HG03196 (cell line): ENCODE results near the gene CHRNA5.

Experiments used
- ATAC-seq: cut with Tn5 transposase; IDR thresholded peaks from one replicate; pipeline ENCODE4 v1.9.1; 2021; ENCODE audit not compliant: unreplicated experiment

The CHRNA5 gene

DNA sequence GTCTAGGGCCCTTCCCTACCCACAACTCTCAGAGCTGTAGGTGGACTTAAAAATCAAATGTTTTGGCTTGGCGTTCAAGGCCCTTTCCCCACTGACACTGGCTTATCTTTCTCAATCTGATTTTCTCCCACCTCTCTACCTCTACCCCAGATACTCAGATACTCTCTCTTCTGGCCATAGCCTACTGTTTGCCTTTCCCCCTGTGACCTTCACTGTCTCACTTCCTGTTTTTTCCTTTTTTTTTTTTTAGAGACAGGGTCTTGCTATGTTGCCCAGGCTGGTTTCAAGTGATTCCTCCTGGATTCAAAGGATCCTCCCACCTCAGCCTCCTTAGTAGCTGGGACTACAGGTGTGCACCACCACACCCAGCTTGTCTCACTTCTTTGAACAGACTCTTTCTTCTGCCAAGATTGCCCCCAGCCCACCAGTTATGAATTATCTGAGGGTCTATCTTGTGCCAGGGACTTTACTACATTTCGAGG lies 71.1 kb downstream of the CHRNA5 start:
- no peak for ATAC-seq

DNA sequence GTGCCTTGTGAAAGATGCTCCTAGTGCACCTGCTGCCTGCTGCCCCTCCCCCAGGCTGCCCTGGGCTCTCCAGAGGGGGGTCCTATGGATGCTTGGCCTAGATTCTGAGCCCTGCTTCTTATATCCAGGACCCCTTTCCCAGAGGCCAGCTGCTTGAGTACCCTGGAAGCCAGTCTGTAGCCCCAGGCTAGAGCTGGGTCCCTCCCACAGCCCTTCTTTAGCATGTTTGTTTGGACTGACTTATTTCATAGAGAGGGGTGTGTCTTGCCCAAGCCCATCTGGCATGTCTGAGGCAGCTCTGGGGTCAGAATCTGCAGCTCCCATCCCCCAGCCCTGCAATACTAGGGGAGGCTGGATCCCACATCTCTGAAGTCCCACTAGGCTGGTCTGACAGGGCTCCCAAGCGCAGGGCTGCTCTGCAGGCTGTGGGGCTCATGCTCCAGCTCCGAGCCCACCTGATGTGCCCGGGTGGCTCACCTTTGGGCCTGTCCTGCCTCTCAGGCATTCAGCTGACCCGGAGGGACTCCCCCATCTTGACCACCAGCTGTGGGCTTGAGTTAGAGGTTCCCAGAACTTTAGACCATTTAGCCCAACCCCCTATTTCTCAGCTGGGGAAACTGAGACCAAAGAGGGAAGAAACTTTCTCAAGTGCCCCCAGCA lies 72.6 kb downstream of the CHRNA5 start:
- no peak for ATAC-seq

DNA sequence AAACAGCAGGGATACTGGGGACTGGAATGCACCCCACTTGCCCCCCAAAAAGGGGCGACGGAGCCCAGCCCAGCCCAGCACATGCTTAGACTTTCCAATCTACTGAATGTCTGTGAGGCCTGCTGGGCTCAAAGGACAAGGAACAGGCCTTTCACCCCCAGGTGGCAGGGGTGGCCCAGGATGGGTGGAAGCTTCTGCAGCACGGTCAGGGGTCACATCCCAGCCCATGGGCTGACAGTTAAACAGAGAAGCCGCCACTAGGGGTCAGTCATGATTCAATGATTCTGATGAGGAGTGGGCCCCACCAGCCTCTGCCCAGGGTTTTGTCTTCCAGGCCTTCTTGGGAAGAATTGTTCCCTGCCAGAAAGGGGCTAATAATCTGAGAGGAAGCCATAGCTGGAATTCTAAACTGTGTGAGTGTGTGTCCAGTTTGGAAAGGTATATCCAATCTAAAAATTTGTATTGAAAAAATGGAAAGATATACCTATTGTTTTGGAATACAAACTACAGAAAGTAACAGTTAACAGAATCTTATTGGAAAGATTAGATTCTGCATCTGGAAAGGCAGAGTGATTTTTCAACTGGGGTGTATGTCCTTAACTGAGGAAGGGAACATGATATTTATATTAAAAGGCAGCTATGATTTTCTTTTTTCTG lies 73.5 kb downstream of the CHRNA5 start:
- no peak for ATAC-seq

DNA sequence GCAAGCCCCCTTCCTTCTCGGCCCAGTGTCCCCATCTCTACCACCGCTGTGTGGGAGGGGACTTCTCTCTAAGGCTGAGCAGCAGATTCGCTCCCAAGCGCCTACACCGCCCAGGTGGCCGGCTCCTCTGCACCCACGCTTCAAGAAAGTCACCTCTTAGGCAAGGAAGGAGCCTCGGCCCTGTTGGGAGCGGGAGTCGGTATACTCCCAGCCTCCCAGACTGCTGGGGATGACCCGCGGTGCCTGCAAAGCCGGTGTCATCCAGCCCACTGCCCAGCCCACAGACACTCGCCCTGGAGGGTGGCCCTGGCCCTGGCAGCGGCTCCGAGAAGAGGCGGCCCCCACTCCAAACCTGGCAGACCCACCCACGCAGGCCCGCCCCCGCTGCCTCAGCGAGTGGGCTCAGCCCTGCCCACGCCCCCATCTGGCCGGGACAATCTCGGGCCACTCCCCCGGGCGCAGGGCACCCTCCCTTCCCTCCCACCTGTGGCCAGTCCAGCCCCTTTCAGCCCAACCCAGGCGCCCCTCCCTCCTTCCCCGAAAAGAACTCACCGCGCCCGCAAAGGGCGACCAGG lies 75.3 kb downstream of the CHRNA5 start:
- ATAC-seq, result no peak

DNA sequence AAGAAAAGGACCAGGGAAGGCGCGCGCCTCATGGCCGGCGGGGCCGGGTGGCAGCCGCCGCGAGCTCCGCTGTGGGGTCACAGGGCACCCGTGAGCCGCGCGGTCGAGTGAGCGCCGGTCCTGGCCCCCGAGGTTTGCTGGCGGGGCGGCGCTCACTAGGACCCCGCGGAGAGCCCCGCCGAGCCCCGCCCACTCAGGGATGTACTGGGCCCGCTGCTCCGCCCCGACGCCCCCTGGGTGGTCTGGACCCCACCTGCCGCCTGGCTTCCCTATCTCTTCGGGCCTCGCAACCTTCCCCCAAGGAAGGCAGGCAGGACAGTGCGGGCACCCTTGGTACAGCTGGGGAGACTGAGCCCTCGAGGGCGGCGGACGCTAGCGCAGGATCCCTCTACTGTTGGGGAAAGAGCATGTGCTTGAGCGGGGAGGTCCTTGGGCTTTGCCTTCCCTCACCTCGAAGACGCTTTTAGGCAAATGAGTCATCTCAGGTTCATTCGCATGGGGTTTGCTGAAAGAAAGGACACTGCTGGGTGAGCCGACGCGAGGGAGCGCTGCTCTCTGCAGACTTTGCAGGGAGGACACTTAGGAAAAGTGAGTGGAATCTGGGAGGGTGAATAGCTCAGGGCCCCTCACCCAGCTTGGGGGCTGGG lies 75.9 kb downstream of the CHRNA5 start, which contains the start of gene CHRNB4:
CHRNB4 (minus strand) TSS at position 109 of the 647 bp plus-strand sequence; CDS start at position 32, 77 bp downstream.
- no peak for ATAC-seq

DNA sequence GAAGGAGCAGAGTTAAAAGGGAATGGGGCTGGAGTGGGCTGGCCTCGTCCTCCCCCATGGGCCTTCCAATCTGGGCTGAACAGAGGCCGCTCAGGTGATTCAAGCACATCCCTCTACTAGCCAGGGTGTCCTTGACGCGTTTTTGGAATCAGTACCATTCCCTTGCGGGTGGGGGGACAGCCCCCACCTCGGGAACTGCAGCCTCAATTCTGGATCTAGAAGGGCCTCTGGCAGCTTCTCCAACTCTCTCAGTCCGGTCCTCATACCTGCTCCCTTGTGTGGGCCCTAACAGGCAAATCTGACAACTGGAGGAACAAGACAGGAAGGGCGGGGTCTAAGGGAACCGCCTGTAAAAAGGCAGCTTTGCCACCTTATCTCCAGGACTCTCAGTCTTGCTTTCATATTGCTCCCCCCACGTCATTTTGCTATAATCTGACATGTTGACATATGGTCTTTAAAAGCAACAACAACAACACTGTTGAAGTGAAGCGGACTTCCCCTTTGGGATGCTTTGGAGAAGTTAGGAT lies 76.5 kb downstream of the CHRNA5 start:
- no peak for ATAC-seq

DNA sequence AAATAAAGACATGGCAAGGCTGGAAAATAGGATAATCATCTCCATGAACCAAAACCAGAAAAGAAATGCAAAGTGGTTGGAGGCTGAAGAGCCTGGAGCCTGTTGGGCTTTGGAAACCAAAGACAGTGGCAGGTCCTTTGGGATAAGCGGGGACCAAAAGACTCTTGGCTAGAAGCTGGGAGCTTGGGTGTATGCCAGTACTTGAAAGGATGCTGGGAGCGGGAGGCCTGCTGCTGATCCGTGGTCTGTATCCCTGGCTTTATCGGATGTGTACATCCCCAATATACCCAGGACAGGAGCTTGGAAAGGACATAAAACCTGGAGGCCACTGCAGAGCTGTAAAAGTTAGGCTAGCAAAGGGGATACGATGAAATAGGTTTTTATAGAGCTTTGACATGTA lies 77.0 kb downstream of the CHRNA5 start:
- ATAC-seq, result no peak
